Measurements from ENCODE around the gene GAR1.
A peak's percentile ranks its signal among the peaks of the same experiment; 100 is the strongest.
"Not testable (repeated sequence)": the region's sequence is repeated elsewhere in the genome, so short reads cannot be mapped to it uniquely, and the experiment has no call there.

Gene GAR1

GRCh38 chr4:109815151-109816081 lies at the start of gene GAR1:
Gene GAR1, plus strand, starts transcription at chr4:109815762. Its CDS starts 403 bp downstream, at chr4:109816165.
- DNase-seq (ENCODE audit: low read depth) = peak; percentile 73

DNA sequence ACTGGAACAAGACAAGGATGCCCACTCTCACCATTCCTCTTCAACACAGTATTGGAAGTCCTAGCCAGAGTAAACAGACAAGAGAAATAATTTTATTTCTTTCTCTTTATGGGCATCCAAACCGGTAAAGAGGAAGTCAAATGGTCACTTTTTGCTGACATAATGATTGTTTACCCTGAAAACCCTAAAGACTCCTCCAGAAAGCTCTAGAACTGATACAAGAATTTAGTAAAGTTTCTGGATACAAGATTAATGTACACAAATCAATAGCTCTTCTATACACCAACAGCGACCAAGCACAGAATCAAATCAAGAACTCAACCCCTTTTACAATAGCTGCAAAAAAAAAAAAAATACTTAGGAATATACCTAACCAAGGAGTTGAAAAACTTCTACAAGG lies 33.5 kb upstream of the GAR1 start:
- DNase-seq (ENCODE audit: low read depth) = not testable (repeated sequence)

GRCh38 chr4:109786846-109787245 lies 28.7 kb upstream of the GAR1 start:
- no peak for DNase-seq (ENCODE audit: low read depth)

GRCh38 chr4:109787807-109788206 lies 27.8 kb upstream of the GAR1 start:
- DNase-seq (ENCODE audit: low read depth) = no peak

GRCh38 chr4:109795059-109795458 lies 20.5 kb upstream of the GAR1 start:
- no peak for DNase-seq (ENCODE audit: low read depth)

DNA sequence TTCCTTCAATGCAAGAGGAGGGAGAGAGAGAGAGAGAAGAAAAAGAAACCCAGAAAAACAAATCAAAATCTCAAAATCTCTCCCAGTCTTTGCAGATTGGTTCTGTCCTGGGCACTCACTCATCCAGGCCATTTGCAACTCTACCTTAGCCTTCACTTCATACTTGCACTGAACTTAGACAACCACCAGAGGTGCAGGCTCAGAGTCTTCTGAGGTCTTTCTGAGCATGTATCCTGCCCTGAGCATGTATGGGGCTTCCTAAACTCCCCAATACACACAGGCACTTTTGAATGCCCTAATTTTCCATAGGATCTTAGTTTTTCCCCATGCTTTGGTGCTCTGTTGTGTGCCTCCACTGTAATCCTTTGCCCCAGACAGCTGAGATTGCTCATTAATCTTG lies 16.7 kb upstream of the GAR1 start:
- DNase-seq (ENCODE audit: low read depth) = no peak

DNA sequence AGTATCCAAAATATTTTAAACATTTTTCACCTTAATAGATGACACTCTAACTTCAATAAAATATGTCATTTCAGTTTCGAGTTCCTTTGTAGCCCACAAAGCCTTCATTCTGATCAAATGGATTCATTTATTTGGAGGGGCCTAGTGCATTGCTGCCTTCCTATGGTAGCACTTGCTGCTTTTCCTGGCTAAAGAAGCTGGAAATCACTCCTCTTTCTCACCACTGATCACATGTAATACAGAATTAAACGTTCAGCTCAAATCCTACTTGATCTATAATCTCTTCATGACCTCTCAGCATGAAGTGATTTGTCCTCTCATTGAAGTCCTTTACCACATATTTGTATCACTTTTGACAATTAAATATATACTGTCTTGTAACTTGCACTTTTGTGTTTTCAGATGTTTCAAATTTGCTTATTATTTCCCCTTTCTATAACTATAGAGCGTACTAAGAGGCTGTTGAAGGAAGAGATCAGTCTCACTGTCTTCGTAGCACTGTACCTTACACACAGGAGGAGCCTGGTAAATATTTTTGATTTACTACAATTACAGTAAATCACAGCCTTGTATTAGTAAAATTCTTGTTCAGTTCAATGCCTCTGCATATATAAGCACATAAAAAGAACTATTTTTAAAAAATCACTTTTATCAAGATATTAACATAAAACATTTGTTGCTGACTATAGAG lies 14.3 kb upstream of the GAR1 start:
- DNase-seq (ENCODE audit: low read depth) = no peak

DNA sequence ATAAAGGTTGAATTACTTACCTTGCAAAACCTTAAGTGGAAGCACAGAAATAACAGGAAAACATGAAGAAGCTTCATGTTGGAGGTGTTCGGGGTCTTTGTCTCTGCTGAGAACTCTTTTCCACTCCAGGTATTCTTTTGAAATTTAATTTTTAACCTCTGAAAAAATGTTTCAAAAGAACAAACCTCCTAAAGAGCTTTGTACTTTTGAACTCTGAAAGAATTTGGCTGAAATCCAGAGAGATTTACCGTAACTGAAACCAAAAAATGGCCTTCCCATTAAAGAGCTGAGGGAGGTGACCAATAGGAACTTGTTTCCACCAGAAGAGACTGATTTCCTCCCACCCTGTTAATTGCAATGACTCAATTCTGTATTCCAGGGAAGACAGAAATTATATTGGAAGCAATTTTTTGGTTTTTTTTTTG lies 13.7 kb upstream of the GAR1 start, which contains the start of gene CFI:
Gene CFI, minus strand, starts transcription at position 105 of the 425 bp plus-strand sequence. Its CDS starts 28 bp downstream, at position 77.
- DNase-seq (ENCODE audit: low read depth) = no peak

DNA sequence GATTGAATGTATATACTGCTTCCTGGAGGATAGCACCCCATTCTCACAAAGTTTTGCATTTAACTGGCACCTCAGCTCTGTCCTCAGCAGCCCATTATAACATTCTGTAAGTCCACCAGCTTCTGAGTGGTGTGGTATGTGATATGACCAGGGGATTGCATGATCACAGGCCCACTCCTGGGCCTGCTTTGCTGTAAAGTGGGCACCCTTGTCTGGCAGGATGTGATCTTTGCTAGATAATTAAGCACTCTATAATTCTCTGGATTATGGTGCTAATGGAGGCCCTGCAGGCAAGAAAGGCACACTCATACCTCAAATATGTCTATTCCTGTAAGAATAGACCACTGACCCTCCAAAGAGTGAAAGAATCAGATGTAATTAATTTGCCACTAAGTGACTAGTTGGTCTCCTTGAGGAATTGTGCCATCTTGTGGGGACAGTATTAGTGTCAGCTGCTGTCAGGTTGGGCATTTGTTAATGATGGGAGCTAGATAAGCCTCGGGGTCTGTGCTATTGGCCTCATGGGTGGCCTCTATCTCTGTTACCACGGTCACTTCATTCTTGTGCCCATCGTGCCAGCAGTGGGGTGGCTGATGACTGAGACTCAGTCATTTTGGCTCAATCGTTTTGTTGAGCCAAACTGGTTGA lies 11.5 kb upstream of the GAR1 start:
- no peak for DNase-seq (ENCODE audit: low read depth)

GRCh38 chr4:109809655-109810054 lies 5.9 kb upstream of the GAR1 start:
- no peak for DNase-seq (ENCODE audit: low read depth)

GRCh38 chr4:109810552-109811387 lies 4.8 kb upstream of the GAR1 start:
- DNase-seq (ENCODE audit: low read depth) = no peak

GRCh38 chr4:109811707-109812106 lies 3.9 kb upstream of the GAR1 start:
- no peak for DNase-seq (ENCODE audit: low read depth)

- DNase-seq (ENCODE audit: low read depth) = peak; percentile 17
These were observed 500 bp downstream of the GAR1 start for GRCh38 chr4:109816082-109816442.

DNA sequence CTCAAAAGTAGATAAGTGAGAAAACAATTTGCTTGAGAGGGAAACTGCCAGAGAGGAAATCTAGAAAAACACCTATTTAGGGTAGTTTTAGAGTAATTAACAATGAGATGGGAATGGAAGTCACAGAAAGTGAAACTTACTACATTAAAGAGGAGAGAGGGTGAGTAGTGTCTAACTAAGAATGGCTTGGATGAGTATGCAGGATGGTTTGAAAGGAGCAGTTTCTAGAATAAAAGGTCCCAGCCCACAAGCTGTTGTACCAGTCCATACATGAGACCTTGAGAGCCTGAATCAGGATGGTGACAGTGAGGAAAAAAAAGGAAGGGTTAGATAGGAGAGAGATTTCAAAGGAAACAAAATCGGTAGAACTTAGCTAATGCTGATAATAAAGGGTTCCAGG lies 1.3 kb downstream of the GAR1 start:
- DNase-seq (ENCODE audit: low read depth) = no peak

GRCh38 chr4:109818268-109818667 lies 2.7 kb downstream of the GAR1 start:
- no peak for DNase-seq (ENCODE audit: low read depth)

GRCh38 chr4:109820563-109820962 lies 5.0 kb downstream of the GAR1 start:
- DNase-seq (ENCODE audit: low read depth) = no peak

DNA sequence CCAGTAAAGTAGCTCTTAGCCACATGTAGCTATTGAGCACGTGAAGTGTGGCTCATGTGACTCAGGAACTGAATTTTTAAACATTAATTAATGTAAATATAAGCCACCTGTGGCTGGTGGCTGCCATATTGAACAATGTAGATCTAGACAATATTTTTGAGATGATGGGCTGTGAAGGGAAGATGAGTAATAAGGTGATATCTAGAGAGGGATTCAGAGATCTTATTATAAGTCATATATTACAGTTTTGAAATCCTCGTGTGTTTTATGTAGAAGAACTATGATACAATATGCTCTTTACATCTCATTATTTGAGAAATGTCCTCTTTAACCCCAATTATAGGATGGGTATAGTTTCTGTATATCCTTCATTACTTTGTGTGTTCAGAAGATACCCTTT lies 5.6 kb downstream of the GAR1 start:
- DNase-seq (ENCODE audit: low read depth) = no peak

- DNase-seq (ENCODE audit: low read depth) = no peak
These were observed 11.2 kb downstream of the GAR1 start for GRCh38 chr4:109826719-109827118.

- no peak for DNase-seq (ENCODE audit: low read depth)
These were observed 12.1 kb downstream of the GAR1 start, which contains the start of gene RRH for GRCh38 chr4:109827672-109828071. Gene RRH, plus strand, starts transcription at chr4:109827972. Its CDS starts 56 bp downstream, at chr4:109828028.

- no peak for DNase-seq (ENCODE audit: low read depth)
These were observed 18.2 kb downstream of the GAR1 start for GRCh38 chr4:109833756-109834155.

- no peak for DNase-seq (ENCODE audit: low read depth)
These were observed 21.4 kb downstream of the GAR1 start for GRCh38 chr4:109836985-109837384.

Measured in stimulated activated CD8-positive, alpha-beta memory T cell treated with anti-CD3 and anti-CD28 coated beads, Interleukin-7, amount 100 ng/mL, for 24 hours (primary cell).